ENCODE results near the gene BRSK2. TPM values are rescaled to one million over a fixed set of nuclear protein-coding genes. Genes with fewer than 3 reads are reported as not detected.

Gene BRSK2
- total RNA-seq, 6 experiments from 2014 or later: 0.14 to 0.99 (median 0.47) TPM; not detected in 1

DNA sequence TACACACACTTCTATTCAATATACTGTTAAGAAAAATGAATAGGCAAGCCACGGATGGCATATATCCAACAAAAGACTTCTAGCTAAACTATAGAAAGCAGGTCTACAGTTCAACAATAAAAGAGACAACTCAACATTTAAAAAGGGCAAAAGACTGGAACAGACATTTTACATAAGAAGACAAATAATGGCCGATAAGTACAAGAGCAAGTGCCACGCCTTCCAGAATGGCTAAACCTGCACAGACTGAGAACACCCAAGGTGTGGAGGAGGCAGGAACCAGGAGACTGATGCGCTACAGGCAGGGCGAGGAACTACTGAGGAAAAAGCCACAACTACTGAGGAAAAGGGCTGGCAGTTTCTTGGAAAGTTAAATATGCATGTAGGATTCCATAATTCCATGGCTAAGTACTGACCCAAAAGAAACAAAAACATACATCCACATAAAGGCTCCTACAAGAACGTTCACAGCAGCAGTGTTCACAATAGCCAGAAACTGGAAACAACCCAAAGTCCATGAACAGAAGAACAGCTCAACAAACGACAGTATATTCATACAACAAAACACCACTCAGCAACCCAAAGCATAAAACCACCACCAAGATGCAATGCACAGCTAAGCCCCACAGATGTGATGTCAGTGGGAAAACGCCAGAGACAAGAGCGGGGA is 106.5 kb downstream of the BRSK2 start:
- Mint-ChIP-seq H3K27ac (no peak overlapping the region), H3K4me1 (ENCODE audit: low read depth) (peaks cover 16% of the 10 kb centered on the region)
- no peak for DNase-seq

DNA sequence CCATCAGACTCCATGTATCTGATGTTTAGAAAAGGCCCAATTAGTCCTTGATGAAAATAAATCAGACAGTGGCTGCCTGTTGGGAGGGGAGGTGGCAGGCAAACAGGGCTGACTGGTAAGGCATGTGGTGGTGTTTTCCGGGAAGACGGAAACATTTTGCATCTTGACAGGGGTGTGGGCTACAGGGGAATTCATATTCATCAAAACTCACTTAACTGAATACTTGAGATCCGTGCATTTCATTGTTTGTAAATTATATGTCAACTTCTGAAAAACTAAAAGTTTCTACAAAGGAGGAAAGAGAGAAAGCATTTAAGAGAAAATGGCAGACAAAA is 107.0 kb downstream of the BRSK2 start:
- H3K4me3 Mint-ChIP-seq: no peak overlapping the region
- peaks cover 16% of the 10 kb centered on the region for H3K4me1 Mint-ChIP-seq (ENCODE audit: low read depth)
- TF ChIP-seq, protein P1, sequence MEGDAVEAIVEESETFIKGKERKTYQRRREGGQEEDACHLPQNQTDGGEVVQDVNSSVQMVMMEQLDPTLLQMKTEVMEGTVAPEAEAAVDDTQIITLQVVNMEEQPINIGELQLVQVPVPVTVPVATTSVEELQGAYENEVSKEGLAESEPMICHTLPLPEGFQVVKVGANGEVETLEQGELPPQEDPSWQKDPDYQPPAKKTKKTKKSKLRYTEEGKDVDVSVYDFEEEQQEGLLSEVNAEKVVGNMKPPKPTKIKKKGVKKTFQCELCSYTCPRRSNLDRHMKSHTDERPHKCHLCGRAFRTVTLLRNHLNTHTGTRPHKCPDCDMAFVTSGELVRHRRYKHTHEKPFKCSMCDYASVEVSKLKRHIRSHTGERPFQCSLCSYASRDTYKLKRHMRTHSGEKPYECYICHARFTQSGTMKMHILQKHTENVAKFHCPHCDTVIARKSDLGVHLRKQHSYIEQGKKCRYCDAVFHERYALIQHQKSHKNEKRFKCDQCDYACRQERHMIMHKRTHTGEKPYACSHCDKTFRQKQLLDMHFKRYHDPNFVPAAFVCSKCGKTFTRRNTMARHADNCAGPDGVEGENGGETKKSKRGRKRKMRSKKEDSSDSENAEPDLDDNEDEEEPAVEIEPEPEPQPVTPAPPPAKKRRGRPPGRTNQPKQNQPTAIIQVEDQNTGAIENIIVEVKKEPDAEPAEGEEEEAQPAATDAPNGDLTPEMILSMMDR (IDR thresholded peaks at IDR 0.05): no peak
- H3K36me3 Mint-ChIP-seq (ENCODE audit: low read depth): peaks cover 28% of the 10 kb centered on the region
- H3K27ac Mint-ChIP-seq: no peak overlapping the region
- peaks cover 3% of the 10 kb centered on the region; the same call in 1 of the 2 replicates for H3K27me3 Mint-ChIP-seq (ENCODE audit: insufficient read depth)
- peaks cover 16% of the 10 kb centered on the region for H3K9me3 Mint-ChIP-seq
- DNase-seq: no peak

More for the DNA sequence above, 106.5 kb downstream of the BRSK2 start:
- peaks cover 3% of the 10 kb centered on the region; the same call in 1 of the 2 replicates for H3K27me3 Mint-ChIP-seq (ENCODE audit: insufficient read depth)
- TF ChIP-seq, protein P1 (IDR thresholded peaks at IDR 0.05): no peak
- no peak overlapping the region for H3K4me3 Mint-ChIP-seq
- peaks cover 28% of the 10 kb centered on the region for H3K36me3 Mint-ChIP-seq (ENCODE audit: low read depth)
- peaks cover 16% of the 10 kb centered on the region for H3K9me3 Mint-ChIP-seq

DNA sequence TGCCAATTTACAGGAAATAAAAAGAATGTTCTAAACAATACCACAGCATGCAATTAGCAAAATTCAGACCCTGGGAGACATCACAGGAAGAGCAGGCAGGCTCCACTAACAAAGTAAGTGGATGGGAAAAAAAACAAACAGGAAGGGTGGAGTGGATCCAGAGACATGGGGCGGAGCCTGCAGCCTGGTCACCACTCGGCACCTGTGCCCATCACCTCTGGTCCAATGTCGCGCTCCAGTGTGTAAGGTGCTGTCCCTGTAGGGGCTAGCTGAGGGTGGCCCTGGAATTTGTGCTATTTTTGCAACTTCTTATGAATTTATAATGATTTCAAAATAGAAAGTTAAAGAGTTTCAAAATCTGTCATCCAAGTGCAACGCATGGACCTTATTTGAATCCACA is 107.9 kb downstream of the BRSK2 start:
- H3K27me3 Mint-ChIP-seq (ENCODE audit: insufficient read depth): peaks cover 3% of the 10 kb centered on the region; the same call in 1 of the 2 replicates
- no peak overlapping the region for H3K27ac Mint-ChIP-seq
- peaks cover 16% of the 10 kb centered on the region for H3K4me1 Mint-ChIP-seq (ENCODE audit: low read depth)
- TF ChIP-seq, protein P1 (IDR thresholded peaks at IDR 0.05): no peak
- no peak overlapping the region for H3K4me3 Mint-ChIP-seq
- peaks cover 28% of the 10 kb centered on the region for H3K36me3 Mint-ChIP-seq (ENCODE audit: low read depth)
- no peak for DNase-seq
- H3K9me3 Mint-ChIP-seq: peaks cover 16% of the 10 kb centered on the region

DNA sequence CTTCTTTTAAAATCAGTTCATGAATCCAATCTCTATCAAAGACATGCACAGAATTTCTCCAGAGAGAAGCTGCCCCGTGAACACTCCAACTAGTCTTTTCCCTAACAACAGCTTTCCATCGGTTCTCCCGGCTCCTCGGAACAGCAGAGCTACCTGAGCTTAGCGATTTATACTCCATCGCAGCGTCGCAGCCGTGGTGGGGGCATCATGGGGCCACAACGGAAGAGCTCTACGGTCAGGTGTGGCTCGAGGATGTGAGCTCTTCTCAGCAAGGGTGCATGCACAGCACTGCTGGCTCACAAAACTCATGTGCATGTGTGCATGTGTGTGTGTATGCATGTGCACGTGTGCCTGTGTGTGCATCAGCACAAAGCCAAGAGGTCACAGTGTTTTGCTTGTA is 108.5 kb downstream of the BRSK2 start:
- H3K4me1 Mint-ChIP-seq (ENCODE audit: low read depth): peaks cover 15% of the 10 kb centered on the region
- H3K27ac Mint-ChIP-seq: no peak overlapping the region
- H3K27me3 Mint-ChIP-seq (ENCODE audit: insufficient read depth): peaks cover 3% of the 10 kb centered on the region; the same call in 1 of the 2 replicates
- H3K36me3 Mint-ChIP-seq (ENCODE audit: low read depth): peaks cover 28% of the 10 kb centered on the region
- H3K9me3 Mint-ChIP-seq: peaks cover 16% of the 10 kb centered on the region
- DNase-seq: no peak
- TF ChIP-seq, protein P1 (IDR thresholded peaks at IDR 0.05): no peak
- H3K4me3 Mint-ChIP-seq: no peak overlapping the region

DNA sequence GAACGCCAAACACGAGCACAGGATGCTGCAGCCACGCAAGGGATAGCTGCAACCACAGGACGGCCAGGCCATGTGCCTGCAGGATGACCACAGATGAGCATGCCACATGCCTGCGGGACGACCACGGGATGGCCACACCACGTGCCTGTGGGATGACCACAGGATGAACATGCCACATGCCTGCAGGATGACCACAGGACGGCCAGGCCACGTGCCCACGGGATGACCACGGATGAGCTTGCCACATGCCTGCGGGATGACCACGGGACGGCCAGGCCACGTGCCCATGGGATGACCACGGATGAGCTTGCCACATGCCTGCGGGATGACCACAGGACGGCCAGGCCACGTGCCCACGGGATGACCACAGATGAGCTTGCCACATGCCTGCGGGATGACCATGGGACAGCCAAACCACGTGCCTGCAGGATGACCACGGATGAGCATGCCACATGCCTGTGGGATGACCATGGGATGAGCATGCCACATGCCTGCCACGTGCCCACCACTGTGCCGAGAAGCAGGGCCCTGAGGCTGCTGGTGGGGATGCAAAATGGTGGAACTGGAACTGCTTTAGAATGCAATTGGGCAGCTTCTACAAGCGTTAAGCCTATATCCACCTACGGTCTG is 109.6 kb downstream of the BRSK2 start:
- Mint-ChIP-seq H3K27me3 (ENCODE audit: insufficient read depth) (peaks cover 3% of the 10 kb centered on the region; the same call in 1 of the 2 replicates), H3K4me1 (ENCODE audit: low read depth) (peaks cover 6% of the 10 kb centered on the region; the same call in 1 of the 2 replicates), H3K27ac (no peak overlapping the region), H3K36me3 (ENCODE audit: low read depth) (peaks cover 28% of the 10 kb centered on the region), H3K9me3 (peaks cover 16% of the 10 kb centered on the region), H3K4me3 (no peak overlapping the region)
- TF ChIP-seq, protein P1 (IDR thresholded peaks at IDR 0.05): no peak
- DNase-seq: no peak
